ENCODE data around the gene DGCR6.
A peak's percentile ranks its signal among the peaks of the same experiment; 100 is the strongest.
"Not testable (repeated sequence)": the region's sequence is repeated elsewhere in the genome, so short reads cannot be mapped to it uniquely, and the experiment has no call there.

The DGCR6 gene

GRCh38 chr22:18935889-18936529 lies 29.9 kb downstream of the DGCR6 start, which contains the start of gene PRODH:
PRODH (minus strand) TSS chr22:18936293; CDS start chr22:18936287, 6 bp downstream.
- no peak for DNase-seq (ENCODE audit: low spot score)
- TF ChIP-seq CTCF (IDR thresholded peaks at IDR 0.05; ENCODE audit: extremely low read depth, missing control alignments) = no peak

- not testable (repeated sequence) for DNase-seq (ENCODE audit: low spot score)
Measured at GRCh38 chr22:18938691-18939090, 32.6 kb downstream of the DGCR6 start.

- DNase-seq (ENCODE audit: low spot score) = not testable (repeated sequence)
Measured at GRCh38 chr22:18947105-18947504, 41.0 kb downstream of the DGCR6 start.

- DNase-seq (ENCODE audit: low spot score) = no peak
Measured at GRCh38 chr22:18947905-18948304, 41.8 kb downstream of the DGCR6 start.

GRCh38 chr22:18950141-18950540 lies 44.0 kb downstream of the DGCR6 start:
- DNase-seq (ENCODE audit: low spot score) = no peak
- TF ChIP-seq CTCF (IDR thresholded peaks at IDR 0.05; ENCODE audit: extremely low read depth, missing control alignments) = no peak

More at GRCh38 chr22:18947905-18948304, 41.8 kb downstream of the DGCR6 start:
- no peak for TF ChIP-seq CTCF (IDR thresholded peaks at IDR 0.05; ENCODE audit: extremely low read depth, missing control alignments)

- DNase-seq (ENCODE audit: low spot score) = no peak
- no peak for TF ChIP-seq CTCF (IDR thresholded peaks at IDR 0.05; ENCODE audit: extremely low read depth, missing control alignments)
Measured at GRCh38 chr22:18952022-18952421, 45.9 kb downstream of the DGCR6 start.

GRCh38 chr22:18953128-18953527 lies 47.0 kb downstream of the DGCR6 start:
- DNase-seq (ENCODE audit: low spot score) = not testable (repeated sequence)

GRCh38 chr22:18954303-18954989 lies 48.3 kb downstream of the DGCR6 start:
- DNase-seq (ENCODE audit: low spot score) = peak; percentile 84

More at GRCh38 chr22:18954303-18954989, 48.3 kb downstream of the DGCR6 start:
- TF ChIP-seq CTCF (IDR thresholded peaks at IDR 0.05; ENCODE audit: extremely low read depth, missing control alignments) = peak; percentile 86
